Panc1 (cell line): ENCODE data around the gene GNAQ. TPM values are rescaled to one million over a fixed set of nuclear protein-coding genes. Genes with fewer than 3 reads are reported as not detected.

Experiments used
- ATAC-seq: fragments of 200-7000 bp; cut with Tn5 transposase; 2 replicates; pipeline ENCODE4 v1.9.1; 2020; ENCODE audit warnings: mild to moderate bottlenecking, moderate library complexity
- BruUV-seq: library from RNA; stranded (reverse); fragments of 400-500 nt; replicated peaks from 2 replicates; lab custom pipeline; 2021; lab: Mats Ljungman, UMichigan
- CTCF ChIA-PET: fragments of 300-600 bp; sonication (Branson Sonifier 250); formaldehyde crosslinking; loops from one replicate; lab custom pipeline; 2022; ENCODE audit warnings: antibody characterized with exemption; lab: Charles Lee
- POLR2A ChIA-PET: fragments of 300-600 bp; sonication (Branson Sonifier 250); formaldehyde crosslinking; loops from one replicate; lab custom pipeline; 2022; ENCODE audit warnings: antibody characterized with exemption; lab: Charles Lee
- DNase-seq: peaks from one replicate; pipeline ENCODE4 v3.0.0-alpha.2; 2010; ENCODE audit warnings: low read depth, low spot score
- H3K27ac ChIP-seq: 2 replicates; pipeline ENCODE4 v1.5.1; 2011; ENCODE audit warnings: mild to moderate bottlenecking, low read length, inconsistent platforms
- H3K27me3 ChIP-seq: fragments of 200-500 bp; sonication (Bioruptor generic); 2 replicates; pipeline ENCODE4 v1.6.0; 2014; ENCODE audit warnings: low read length, inconsistent platforms; ENCODE audit not compliant: control insufficient read depth, insufficient read depth
- H3K36me3 ChIP-seq: fragments of 200-500 bp; sonication (Bioruptor generic); 2 replicates; pipeline ENCODE4 v1.5.1; 2014; ENCODE audit warnings: inconsistent platforms, mild to moderate bottlenecking, low read length, moderate library complexity; ENCODE audit not compliant: control insufficient read depth, insufficient read depth
- H3K4me1 ChIP-seq: 2 replicates; pipeline ENCODE4 v1.5.1; 2011; ENCODE audit warnings: inconsistent platforms, mild to moderate bottlenecking, low read length, moderate library complexity; ENCODE audit not compliant: control insufficient read depth, insufficient read depth
- H3K4me3 ChIP-seq, 2 experiments: 2 replicates each; pipeline ENCODE4 v1.5.1; 2011 to 2012; ENCODE audit warnings: low read depth in 2 of 2, low read length in 2 of 2, mild to moderate bottlenecking in 2 of 2, inconsistent platforms in 1 of 2, moderate library complexity in 1 of 2
- H3K9me3 ChIP-seq: fragments of 200-500 bp; sonication (Bioruptor generic); 2 replicates; pipeline ENCODE4 v1.5.1; 2014; ENCODE audit warnings: low read depth, mild to moderate bottlenecking, inconsistent platforms, low read length, moderate library complexity; ENCODE audit not compliant: control insufficient read depth, insufficient read depth
- POLR2AphosphoS5 ChIP-seq: IDR thresholded peaks from 2 replicates; pipeline ENCODE4 v1.6.1; 2012; ENCODE audit warnings: mild to moderate bottlenecking, low read depth, low read length, moderate library complexity
- SIN3A ChIP-seq: IDR thresholded peaks from 2 replicates; pipeline ENCODE4 v1.6.1; 2012; ENCODE audit warnings: low read depth, mild to moderate bottlenecking, low read length, moderate library complexity, borderline replicate concordance; ENCODE audit not compliant: insufficient read depth
- TCF7L2 ChIP-seq: IDR thresholded peaks from 2 replicates; pipeline ENCODE4 v1.6.1; 2011; ENCODE audit warnings: mild to moderate bottlenecking, low read depth, low read length, inconsistent platforms
- in situ Hi-C: cut with HindIII; loops from 2 replicates; pipeline ENCODE4 v1.10.0; 2016; ENCODE audit warnings: low sequenced_read_pairs, low pct_unique_long_range_greater_than_20kb
- intact Hi-C: fragments of 100-400 bp; cut with micrococcal nuclease; formaldehyde crosslinking; loops from one replicate; pipeline ENCODE4 v1.10.0; 2022; ENCODE audit not compliant: unreplicated experiment
- total RNA-seq: library from RNA; stranded (reverse); gene quantifications from one replicate; pipeline ENCODE4 v1.2.1, GENCODE V29; 2021; ENCODE audit not compliant: unreplicated experiment
- TF ChIP-seq, protein P1 (sequence below), 2 experiments: IDR thresholded peaks; 2 replicates each; pipeline ENCODE4 v1.6.1; 2011 to 2012; ENCODE audit warnings: low read depth in 2 of 2, control low read depth in 1 of 2, low read length in 1 of 2, mild to moderate bottlenecking in 1 of 2, moderate library complexity in 1 of 2; ENCODE audit not compliant: insufficient read depth in 1 of 2
- TF ChIP-seq, protein P2 (sequence below): fragments of 450-650 bp; IDR thresholded peaks from 2 replicates; pipeline ENCODE4 v1.5.1; 2017; ENCODE audit warnings: mild to moderate bottlenecking

The GNAQ gene
- total RNA-seq, 1 experiment from 2014 or later: 34.5 TPM

DNA sequence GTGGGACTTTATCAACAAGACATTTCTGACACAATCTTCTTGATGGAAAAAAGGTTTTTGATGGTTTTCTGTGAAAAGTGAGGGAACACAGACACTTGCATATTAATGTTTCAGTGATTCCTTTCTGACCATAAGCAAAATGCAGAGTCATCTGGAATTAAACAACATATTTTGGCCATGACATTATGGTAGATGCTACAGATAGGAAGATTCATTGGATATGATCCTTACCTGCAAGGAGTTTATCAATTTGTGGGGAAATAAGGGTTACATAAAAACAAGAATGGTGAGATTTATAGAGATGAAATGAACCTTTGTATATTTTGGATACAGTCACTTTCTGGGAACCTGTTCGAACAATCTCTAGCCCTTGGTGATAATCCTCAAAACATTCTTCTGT lies 228.2 kb downstream of the GNAQ start:
- CTCF ChIA-PET: no interaction called here
- DNase-seq (no peak), ATAC-seq (no peak)
- intact Hi-C loops: no loop called here
- Histone ChIP-seq H3K27me3 (no peaks in the 10 kb centered on the region), H3K4me3 (no peak overlapping the region), H3K4me1 (no peaks in the 10 kb centered on the region), H3K36me3 (no peaks in the 10 kb centered on the region), H3K27ac (no peak overlapping the region), H3K9me3 (no peaks in the 10 kb centered on the region)
- POLR2A ChIA-PET: no interaction called here
- no TSS peak for BruUV-seq
- TF ChIP-seq, protein P1, sequence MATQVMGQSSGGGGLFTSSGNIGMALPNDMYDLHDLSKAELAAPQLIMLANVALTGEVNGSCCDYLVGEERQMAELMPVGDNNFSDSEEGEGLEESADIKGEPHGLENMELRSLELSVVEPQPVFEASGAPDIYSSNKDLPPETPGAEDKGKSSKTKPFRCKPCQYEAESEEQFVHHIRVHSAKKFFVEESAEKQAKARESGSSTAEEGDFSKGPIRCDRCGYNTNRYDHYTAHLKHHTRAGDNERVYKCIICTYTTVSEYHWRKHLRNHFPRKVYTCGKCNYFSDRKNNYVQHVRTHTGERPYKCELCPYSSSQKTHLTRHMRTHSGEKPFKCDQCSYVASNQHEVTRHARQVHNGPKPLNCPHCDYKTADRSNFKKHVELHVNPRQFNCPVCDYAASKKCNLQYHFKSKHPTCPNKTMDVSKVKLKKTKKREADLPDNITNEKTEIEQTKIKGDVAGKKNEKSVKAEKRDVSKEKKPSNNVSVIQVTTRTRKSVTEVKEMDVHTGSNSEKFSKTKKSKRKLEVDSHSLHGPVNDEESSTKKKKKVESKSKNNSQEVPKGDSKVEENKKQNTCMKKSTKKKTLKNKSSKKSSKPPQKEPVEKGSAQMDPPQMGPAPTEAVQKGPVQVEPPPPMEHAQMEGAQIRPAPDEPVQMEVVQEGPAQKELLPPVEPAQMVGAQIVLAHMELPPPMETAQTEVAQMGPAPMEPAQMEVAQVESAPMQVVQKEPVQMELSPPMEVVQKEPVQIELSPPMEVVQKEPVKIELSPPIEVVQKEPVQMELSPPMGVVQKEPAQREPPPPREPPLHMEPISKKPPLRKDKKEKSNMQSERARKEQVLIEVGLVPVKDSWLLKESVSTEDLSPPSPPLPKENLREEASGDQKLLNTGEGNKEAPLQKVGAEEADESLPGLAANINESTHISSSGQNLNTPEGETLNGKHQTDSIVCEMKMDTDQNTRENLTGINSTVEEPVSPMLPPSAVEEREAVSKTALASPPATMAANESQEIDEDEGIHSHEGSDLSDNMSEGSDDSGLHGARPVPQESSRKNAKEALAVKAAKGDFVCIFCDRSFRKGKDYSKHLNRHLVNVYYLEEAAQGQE (IDR thresholded peaks at IDR 0.05; ENCODE audit: insufficient read depth in 1 of 2, low read depth in 2 of 2, low read length in 1 of 2): no peak
- TF ChIP-seq, protein P2, sequence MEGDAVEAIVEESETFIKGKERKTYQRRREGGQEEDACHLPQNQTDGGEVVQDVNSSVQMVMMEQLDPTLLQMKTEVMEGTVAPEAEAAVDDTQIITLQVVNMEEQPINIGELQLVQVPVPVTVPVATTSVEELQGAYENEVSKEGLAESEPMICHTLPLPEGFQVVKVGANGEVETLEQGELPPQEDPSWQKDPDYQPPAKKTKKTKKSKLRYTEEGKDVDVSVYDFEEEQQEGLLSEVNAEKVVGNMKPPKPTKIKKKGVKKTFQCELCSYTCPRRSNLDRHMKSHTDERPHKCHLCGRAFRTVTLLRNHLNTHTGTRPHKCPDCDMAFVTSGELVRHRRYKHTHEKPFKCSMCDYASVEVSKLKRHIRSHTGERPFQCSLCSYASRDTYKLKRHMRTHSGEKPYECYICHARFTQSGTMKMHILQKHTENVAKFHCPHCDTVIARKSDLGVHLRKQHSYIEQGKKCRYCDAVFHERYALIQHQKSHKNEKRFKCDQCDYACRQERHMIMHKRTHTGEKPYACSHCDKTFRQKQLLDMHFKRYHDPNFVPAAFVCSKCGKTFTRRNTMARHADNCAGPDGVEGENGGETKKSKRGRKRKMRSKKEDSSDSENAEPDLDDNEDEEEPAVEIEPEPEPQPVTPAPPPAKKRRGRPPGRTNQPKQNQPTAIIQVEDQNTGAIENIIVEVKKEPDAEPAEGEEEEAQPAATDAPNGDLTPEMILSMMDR: no peak
- TF ChIP-seq SIN3A: no peak
- TF ChIP-seq TCF7L2: no peak
- no peak for TF ChIP-seq POLR2AphosphoS5
- in situ Hi-C loops: no loop called here

DNA sequence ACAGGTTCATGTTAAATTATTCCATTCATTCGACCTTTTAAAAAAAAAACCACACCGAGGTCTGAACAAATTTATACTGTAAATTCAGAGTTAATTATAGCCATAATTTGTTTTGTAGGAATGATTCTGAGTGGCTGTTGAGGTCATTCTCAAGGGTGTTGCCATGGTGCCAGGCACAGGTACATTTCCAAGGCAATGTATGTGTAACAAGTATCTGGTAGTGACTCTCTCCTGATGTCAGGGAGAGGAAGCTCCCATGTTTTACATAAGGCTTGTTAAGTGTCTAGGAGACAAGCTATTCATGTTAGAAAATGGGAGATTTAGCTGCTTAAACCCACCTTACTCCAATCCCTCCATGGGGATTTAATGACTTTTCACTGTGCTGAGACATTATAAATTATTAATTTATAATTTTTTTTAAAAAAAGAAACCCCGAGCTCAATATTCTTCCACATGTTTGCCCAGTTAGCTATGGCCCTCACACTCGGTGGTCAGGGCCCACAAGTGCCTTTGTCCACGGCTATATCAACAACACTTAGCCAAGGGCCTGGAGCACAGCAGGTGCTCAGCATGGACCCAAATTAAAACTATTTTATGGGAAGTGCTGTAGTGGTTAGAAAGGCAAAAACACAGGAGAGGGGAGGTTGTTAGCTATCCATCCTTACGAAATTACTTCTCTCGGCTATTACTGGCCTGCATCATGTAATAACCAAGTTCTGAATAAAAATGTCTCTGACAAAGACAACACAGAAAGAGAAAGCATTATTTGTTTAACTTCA lies 228.9 kb downstream of the GNAQ start:
- intact Hi-C loops: no loop called here
- in situ Hi-C loops: no loop called here
- H3K4me3 ChIP-seq: no peak overlapping the region
- no peaks in the 10 kb centered on the region for H3K4me1 ChIP-seq
- BruUV-seq: no TSS peak
- CTCF ChIA-PET: interaction anchor here (0.7 kb wide), 1 partner anchor 285 kb away, joined by 3 read pairs; no protein-coding TSS in a partner anchor
- POLR2A ChIA-PET: no interaction called here
- ATAC-seq (no peak), DNase-seq (no peak)
- no peak overlapping the region for H3K27ac ChIP-seq
- no peaks in the 10 kb centered on the region for H3K9me3 ChIP-seq
- no peaks in the 10 kb centered on the region for H3K36me3 ChIP-seq
- no peak for TF ChIP-seq POLR2AphosphoS5
- TF ChIP-seq, protein P2: no peak
- TF ChIP-seq TCF7L2: no peak
- no peak for TF ChIP-seq SIN3A
- TF ChIP-seq, protein P1 (IDR thresholded peaks at IDR 0.05; ENCODE audit: insufficient read depth in 1 of 2, low read depth in 2 of 2, low read length in 1 of 2): no peak
- no peaks in the 10 kb centered on the region for H3K27me3 ChIP-seq
